Measurements from ENCODE around the gene ACOX3.
"Not testable (repeated sequence)": the region's sequence is repeated elsewhere in the genome, so short reads cannot be mapped to it uniquely, and the experiment has no call there.

Gene ACOX3

GRCh38 chr4:8387615-8388527, 52.7 kb downstream of the ACOX3 start:
- DNase-seq (ENCODE audit: low read depth in 2 of 2): no peak

DNA sequence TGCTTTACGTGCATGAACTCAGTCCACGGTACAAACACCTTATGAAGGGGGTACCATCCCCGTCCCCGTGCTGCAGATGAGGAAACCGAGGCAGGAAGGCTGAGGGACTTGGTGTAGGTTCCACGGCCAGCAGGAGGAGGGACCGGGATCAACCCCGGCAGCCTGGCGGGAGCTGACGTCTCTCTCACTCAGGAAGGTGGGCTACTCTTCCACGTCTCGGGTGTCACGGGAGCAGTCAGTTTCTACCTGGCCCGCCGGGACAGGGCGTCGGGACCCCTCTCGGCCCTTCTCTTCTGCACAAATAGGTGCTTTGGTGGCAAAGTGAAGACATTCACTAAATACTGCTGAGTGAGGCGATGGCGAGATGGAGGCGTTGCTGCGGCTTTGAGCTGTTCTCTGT, 53.3 kb downstream of the ACOX3 start:
- DNase-seq (ENCODE audit: low read depth in 2 of 2): no peak

DNA sequence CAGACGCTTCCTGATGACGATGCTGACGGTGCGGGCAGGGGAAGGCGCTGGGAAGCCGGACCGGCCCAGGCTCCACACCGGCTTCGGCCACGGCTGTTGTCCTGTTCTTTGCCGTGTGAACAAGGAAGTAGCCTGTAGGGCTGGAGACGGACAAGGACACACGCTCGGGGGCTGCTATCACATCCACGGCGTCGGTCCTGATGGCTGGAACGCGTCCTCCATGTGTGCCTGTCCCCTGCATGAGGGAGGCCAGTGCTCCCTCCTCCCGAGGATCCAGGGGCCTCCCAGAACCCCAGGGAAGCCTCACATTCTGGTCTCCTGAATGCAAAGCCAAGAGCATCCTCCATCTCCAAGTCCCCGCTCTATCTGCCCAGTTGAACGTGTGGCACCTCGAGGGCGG, 53.8 kb downstream of the ACOX3 start:
- no peak for DNase-seq (ENCODE audit: low read depth in 2 of 2)

- not testable (repeated sequence) for DNase-seq (ENCODE audit: low read depth in 2 of 2)
These were observed 54.4 kb downstream of the ACOX3 start for GRCh38 chr4:8386131-8386530.

- DNase-seq (ENCODE audit: low read depth in 2 of 2): no peak
These were observed 54.9 kb downstream of the ACOX3 start for GRCh38 chr4:8385611-8386010.

- DNase-seq (ENCODE audit: low read depth in 2 of 2): no peak
These were observed 55.4 kb downstream of the ACOX3 start for GRCh38 chr4:8385106-8385505.

- no peak for DNase-seq (ENCODE audit: low read depth in 2 of 2)
These were observed 56.0 kb downstream of the ACOX3 start for GRCh38 chr4:8384397-8385060.

- no peak for DNase-seq (ENCODE audit: low read depth in 2 of 2)
These were observed 56.9 kb downstream of the ACOX3 start for GRCh38 chr4:8383451-8384160.

DNA sequence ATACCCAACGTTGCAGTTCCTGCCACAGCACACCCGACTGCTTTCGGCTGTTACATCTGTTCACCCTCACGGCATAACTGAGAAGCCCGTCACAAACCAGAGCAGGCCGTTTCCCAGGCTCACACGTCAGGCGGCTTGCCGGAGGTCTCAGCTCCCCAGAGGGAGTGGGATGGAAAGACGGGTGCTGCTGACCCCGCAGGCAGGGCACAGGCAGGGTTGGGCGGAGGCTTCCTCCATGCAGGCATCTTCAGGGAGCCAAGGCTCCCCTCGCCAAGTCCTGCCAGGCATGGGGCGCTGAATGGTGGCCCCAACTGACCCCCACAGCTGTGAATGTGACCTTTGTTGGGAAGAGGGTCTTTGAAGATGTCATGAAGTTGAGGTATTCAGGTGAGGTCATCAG, 57.5 kb downstream of the ACOX3 start:
- no peak for DNase-seq (ENCODE audit: low read depth in 2 of 2)

- DNase-seq (ENCODE audit: low read depth in 2 of 2): no peak
These were observed 58.5 kb downstream of the ACOX3 start for GRCh38 chr4:8381814-8382581.

DNA sequence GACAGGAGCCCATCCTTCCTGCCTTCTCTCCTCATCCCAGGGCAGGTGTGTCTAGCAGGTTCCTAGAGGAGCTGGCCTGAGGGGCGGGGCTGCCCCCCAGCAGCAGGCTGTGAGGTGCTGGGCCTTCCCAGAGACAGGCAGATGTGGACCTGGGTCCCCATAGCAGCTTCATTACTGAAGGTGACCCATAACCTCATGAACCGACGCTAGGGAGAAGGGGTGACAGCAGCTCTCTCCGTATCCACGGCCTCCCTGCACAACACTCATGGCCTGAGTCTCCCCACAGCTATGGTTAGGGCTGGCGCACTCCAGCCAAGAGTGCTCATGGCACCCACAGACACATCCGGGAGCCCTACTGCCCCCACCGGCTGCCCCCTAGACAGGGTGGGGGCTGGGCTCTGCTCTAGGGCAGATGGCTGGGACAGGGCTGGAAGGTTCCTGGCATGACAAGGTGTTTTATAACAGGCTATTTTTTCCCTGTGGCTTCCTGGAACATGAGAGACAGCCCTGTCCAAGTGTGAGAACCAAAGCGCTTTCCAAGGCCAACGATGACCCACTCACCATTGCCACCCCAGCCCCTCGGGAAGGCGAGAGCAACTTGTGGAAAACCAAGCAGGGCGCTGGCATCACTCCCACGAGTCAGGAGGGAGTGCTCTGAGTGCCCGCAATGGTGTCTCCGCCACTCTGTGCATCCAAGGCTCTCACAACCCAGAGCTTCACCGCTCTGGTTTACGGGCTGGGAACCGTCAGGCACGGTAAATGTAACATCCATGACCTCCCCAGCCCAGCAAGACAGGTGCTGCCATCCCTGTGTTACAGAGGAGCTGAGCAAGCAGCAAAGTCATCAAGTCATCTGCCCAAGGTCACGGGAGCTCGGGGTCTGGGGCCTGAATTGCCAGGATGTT, 59.8 kb downstream of the ACOX3 start:
- no peak for DNase-seq (ENCODE audit: low read depth in 2 of 2)

DNA sequence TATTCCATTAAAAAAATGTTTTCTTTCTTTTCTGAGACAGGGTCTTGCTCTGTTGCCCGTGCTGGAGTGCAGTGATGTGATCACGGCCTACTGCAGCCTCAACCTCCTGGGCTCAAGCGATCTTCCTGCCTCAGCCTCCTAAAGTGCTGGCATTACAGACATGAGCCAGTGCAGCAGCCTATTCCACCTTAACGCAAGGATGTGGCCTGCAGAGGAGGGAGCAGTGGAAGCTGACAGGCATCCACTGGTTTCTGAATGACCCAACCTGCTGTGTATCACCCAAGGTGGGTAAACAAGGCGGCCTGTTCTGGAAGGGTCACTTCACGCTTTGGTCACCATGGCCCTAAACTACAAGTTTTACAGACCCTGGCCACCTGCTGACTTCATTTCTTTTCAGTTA, 60.8 kb downstream of the ACOX3 start:
- DNase-seq (ENCODE audit: low read depth in 2 of 2): no peak

DNA sequence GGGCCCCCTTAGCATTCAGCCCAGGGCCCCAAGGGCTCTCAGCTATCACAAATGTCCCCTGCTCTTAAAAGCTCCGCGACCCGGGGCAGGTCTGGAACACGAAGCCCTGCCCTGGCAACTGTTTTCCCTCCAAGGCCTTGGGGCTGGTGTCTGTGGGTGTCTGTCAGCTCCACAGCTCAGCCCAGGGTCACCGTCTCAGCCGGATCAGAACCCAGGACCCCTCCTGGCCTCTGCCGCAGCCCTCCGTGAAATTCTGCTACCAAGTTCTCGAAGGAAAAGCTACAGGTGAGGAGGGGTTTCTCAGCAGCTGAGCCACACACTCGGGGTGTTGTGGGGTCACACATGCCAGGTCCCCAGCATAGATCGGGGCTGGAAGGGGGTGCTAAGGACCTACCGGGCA, 61.2 kb downstream of the ACOX3 start:
- DNase-seq (ENCODE audit: low read depth in 2 of 2): no peak

- no peak for DNase-seq (ENCODE audit: low read depth in 2 of 2)
These were observed 61.7 kb downstream of the ACOX3 start for GRCh38 chr4:8378776-8379175.

DNA sequence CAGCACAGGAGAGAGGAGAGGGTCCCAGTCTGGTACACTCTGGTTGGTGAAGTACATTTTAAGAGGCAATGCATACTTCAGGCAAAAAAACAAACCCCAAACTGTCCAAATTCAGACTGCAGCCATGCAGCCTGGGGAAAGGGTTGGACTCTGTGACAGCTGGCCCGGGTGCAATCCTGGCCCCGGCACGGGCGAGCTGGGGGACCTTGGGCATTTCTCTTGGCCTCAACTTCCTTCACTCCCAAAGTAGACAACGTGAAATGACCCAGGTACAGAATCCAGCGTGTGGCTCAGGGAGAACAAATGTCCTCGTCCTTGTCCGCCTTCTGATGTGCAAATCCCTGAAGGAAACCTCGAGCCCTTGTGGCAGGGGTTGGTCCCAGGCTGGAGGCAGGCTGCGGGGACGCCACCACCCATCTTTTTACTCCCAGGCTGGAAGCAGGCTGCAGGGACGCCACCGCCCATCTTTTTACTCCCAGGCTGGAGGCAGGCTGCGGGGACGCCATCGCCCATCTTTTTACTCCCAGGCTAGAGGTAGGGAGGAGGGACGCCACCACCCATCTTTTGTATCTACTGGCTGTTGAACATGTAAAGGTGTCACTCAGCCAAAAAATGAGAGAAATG, 62.3 kb downstream of the ACOX3 start:
- no peak for DNase-seq (ENCODE audit: low read depth in 2 of 2)

DNA sequence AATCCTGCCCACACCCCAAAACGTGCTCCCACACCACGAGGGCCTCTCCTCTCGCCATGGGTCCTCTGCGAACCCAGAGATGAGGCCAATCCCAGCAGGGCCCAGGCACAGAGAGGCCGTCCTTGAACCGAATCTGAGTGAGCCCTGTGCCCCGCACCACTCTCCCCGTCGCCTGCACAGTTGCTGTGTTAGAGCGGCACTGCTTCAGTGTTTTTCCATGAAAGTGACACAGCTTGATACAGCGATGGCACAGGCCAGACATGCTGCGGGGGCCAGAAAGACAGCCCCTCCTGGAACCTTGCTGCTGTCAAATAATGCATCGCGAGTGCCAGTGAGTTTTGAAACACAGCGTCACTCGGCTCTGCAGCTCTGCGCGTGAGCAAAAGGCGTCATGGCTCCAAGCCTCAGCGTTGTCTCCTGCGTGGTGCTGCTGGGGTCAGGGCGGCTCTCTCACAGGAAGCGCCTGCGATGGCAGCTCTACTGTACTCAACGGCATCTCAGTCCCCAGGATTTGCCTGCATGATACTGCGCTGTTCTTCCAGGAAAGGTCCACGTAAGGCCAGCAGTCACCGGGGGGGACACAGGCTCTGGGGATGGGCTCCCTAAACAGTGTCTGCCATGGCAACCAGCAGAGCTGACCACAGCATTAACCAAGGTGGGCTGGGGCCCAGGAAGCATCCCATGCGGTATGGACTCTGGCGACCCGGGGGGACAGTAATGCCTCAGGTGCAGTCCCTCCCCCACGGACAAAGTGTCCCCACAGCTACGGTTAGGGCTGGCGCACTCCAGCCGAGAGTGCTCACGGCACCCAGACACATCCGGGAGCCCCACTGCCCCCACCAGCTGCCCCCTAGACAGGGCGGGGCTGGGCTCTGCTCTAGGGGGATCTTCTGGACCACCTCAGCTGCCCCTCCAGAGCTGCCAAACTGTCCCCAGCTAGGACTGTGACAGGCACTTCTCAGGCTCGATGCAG, 63.1 kb downstream of the ACOX3 start:
- DNase-seq (ENCODE audit: low read depth in 2 of 2): no peak

DNA sequence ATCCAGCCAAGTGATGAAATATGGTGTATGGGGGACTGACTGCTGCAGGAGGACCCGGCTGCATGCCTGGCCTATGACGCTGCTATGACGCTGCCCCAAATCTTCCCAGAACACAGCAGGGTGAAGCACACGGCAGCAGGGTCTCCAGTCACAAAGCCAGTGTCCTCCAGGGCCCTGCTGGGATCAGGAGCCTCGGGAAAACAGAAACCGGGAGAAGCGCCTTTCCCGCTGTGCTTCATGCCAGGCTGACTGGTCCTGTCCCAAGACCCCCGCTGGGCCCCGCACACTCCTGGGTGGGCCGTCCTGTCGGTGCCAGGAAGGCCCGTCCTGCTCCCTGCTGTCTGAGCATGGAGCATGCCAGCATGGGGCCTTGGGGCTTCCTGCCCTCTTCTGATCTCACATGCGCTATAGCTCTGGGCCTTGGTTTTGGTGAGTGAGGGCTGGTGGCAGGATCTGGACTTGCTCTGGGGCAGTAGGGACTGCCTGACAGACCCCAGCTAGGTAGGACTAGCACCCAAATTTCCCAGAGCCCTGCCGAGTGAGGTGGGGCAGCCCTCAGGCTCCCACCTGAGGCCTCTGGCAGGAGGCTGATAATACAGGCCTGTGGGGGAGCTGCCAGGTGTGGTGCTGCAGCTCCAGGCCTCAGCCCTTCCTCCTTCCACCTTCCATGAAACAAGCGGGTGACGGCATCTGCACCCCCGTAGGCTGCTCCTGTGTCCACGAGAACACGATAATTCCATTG, 64.0 kb downstream of the ACOX3 start:
- no peak for DNase-seq (ENCODE audit: low read depth in 2 of 2)

- DNase-seq (ENCODE audit: low read depth in 2 of 2): no peak
These were observed 65.5 kb downstream of the ACOX3 start for GRCh38 chr4:8374851-8375649.

Measured in stimulated activated CD8-positive, alpha-beta memory T cell treated with anti-CD3 and anti-CD28 coated beads, Interleukin-15, amount 100 ng/mL, for 4 hours (primary cell).